HCT116 (cell line): ENCODE data around the gene KCNK4.

Experiments used
- CTCF ChIP-seq, 3 experiments: fragments of 200-600 bp in 1 of 3; sonication (generic) in 1 of 3; IDR thresholded peaks in 2 of 3; conservative IDR thresholded peaks in 1 of 3; 2 replicates each; pipeline ENCODE4 v1.5.1; 2012 to 2017; ENCODE audit warnings: low read depth in 2 of 3, low read length in 2 of 3, antibody characterized with exemption in 1 of 3, borderline replicate concordance in 1 of 3, control low read depth in 1 of 3, mild to moderate bottlenecking in 1 of 3, mixed read lengths in 1 of 3, mixed run types in 1 of 3, moderate library complexity in 1 of 3; ENCODE audit not compliant: insufficient read depth in 1 of 3
- EGR1 ChIP-seq: IDR thresholded peaks from 2 replicates; pipeline ENCODE4 v1.6.1; 2012; ENCODE audit warnings: low read depth
- EZH2 ChIP-seq: fragments of 200-600 bp; sonication (generic); IDR thresholded peaks from 2 replicates; pipeline ENCODE4 v1.6.1; 2017; ENCODE audit warnings: antibody characterized with exemption, mixed run types
- EZH2phosphoT487 ChIP-seq: fragments of 200-600 bp; IDR thresholded peaks from 2 replicates; pipeline ENCODE4 v1.6.1; 2018; ENCODE audit warnings: antibody characterized with exemption, borderline replicate concordance
- POLR2A ChIP-seq: IDR thresholded peaks from 2 replicates; pipeline ENCODE4 v1.7.0; 2011; ENCODE audit warnings: borderline replicate concordance; ENCODE audit not compliant: insufficient read depth, insufficient read length; ENCODE audit errors: extremely low read depth
- POLR2AphosphoS5 ChIP-seq: IDR thresholded peaks from 2 replicates; pipeline ENCODE4 v1.6.1; 2011; ENCODE audit warnings: mild to moderate bottlenecking, low read depth, low read length, moderate library complexity
- RAD21 ChIP-seq: IDR thresholded peaks from 2 replicates; pipeline ENCODE4 v1.6.1; 2012; ENCODE audit warnings: low read depth, mild to moderate bottlenecking
- REST ChIP-seq: IDR thresholded peaks from 2 replicates; pipeline ENCODE4 v1.6.1; 2012; ENCODE audit warnings: low read depth
- SP1 ChIP-seq: IDR thresholded peaks from 2 replicates; pipeline ENCODE4 v1.6.1; 2012; ENCODE audit warnings: low read depth
- YY1 ChIP-seq: IDR thresholded peaks from 2 replicates; pipeline ENCODE4 v1.6.1; 2011; ENCODE audit warnings: low read length, low read depth, moderate library complexity, mild to moderate bottlenecking; ENCODE audit not compliant: insufficient replicate concordance; ENCODE audit errors: extremely low read depth
- ZBTB33 ChIP-seq: IDR thresholded peaks from 2 replicates; pipeline ENCODE4 v1.6.1; 2011; ENCODE audit warnings: mild to moderate bottlenecking, low read length, moderate library complexity; ENCODE audit not compliant: insufficient replicate concordance; ENCODE audit errors: extremely low read depth
- TF ChIP-seq, protein P1 (sequence below): IDR thresholded peaks from 2 replicates; pipeline ENCODE4 v1.6.1; 2012

DNA sequence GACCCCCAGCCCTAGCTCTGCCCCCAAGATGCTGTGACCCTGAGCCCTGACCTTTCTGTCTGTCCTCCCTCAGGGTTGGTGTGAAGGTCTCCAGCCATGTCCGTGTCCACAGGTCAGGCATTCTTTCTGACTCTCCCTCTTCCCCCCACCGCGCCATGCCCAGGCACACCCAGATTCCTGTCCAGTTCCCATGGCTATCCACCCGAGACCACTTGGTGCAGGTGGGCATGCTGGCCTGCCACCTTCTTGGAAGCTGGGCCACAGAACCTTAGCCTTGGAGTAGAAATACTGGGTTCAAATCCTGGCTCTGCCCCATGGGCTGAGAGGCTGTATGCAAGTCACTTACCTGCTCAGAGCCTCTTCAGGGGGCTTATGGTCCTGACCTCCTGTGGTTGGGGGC lies 42.1 kb upstream of the KCNK4 start:
- TF ChIP-seq CTCF (IDR thresholded peaks at IDR 0.05 in 2 of 3, conservative IDR thresholded peaks at IDR 0.05 in 1 of 3; ENCODE audit: borderline replicate concordance in 1 of 3, insufficient read depth in 1 of 3, low read depth in 2 of 3, low read length in 2 of 3) (no peak), ZBTB33 (no peak), REST (no peak), POLR2A (no peak), SP1 (no peak), YY1 (no peak), POLR2AphosphoS5 (no peak), RAD21 (no peak), EZH2phosphoT487 (no peak), EZH2 (no peak), EGR1 (no peak)
- TF ChIP-seq, protein P1, sequence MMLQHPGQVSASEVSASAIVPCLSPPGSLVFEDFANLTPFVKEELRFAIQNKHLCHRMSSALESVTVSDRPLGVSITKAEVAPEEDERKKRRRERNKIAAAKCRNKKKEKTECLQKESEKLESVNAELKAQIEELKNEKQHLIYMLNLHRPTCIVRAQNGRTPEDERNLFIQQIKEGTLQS = no peak
